GM18951 (cell line): ENCODE data around the gene CFL1.
A peak's percentile ranks its signal among the peaks of the same experiment; 100 is the strongest.

Source experiments
- POLR2A ChIP-seq: IDR thresholded peaks from 4 replicates; pipeline ENCODE4 v1.6.1; 2011; ENCODE audit warnings: mild to moderate bottlenecking; ENCODE audit not compliant: insufficient read length, insufficient read depth; ENCODE audit errors: extremely low read depth
- in situ Hi-C: fragments of 300-500 bp; cut with MboI; formaldehyde crosslinking; loops from one replicate; pipeline ENCODE4 v1.12.0; 2022; ENCODE audit warnings: low sequenced_read_pairs, mixed read lengths, inconsistent platforms; ENCODE audit not compliant: unreplicated experiment

CFL1 gene

DNA sequence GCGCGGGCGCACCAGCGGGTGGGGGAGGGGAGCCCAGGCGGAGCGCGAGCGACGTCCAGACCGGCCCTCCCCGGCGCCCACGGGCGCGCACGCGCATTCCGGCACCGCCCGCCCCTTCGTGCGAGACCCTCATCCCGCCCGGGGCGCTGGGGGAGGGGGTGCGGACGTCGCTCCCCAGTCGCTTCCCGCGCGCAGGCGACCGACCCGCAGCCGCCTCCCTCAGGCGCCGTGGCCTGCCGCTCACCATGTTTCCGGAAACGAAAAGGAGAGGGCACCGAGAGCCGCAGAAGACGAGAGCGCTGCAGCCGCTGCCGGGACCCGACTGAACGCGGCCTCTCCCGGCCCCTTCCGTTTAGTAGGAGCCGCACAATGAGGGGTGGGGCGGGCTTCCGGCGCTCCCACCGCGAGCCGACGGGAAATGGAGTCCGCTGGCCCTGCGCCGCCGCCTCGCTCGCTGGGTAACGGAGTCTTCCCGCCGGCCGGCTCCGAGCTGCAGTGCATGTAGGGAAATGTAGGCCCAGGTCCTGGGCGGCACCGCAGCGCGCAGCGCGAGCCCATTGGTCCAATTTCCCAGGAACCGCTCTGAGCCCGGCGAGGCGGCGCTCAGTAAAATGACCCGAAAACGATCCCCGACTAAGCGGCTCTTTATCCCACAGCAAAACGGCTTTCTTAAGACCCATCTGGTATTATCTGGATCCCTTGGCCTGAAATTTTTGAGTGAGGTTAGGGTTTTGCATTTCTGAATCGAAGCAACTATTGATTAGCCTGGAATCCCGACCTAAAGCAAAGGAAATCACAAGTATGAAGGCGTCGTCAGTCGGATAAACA is at the start of gene CFL1:
TSS of gene CFL1 (minus strand) at position 328 of the 828 bp plus-strand sequence. CDS start at position 247, 81 bp downstream.
- in situ Hi-C loops, result no loop called here
- peak; percentile 99 for TF ChIP-seq POLR2A

DNA sequence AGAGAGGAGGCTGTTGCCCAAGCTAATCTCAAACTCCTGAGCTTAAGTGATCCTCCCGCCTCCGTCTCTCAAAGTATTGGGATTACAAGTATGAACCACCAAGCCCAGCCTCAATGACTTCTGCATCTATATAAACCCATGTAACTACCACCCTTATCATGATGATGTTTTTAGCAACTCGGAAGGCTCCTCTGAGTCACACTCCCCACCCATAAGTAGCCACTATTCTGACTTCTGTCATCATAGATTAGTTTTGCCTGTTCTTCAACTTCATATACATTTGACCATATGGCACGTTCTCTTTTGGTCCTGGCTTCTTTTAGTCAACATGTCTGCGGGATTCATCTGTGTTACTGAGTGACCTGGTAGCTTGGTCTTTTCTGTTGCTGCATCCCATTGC is 48.6 kb upstream of the CFL1 start:
- TF ChIP-seq POLR2A, result no peak
- in situ Hi-C loops, result no loop called here

DNA sequence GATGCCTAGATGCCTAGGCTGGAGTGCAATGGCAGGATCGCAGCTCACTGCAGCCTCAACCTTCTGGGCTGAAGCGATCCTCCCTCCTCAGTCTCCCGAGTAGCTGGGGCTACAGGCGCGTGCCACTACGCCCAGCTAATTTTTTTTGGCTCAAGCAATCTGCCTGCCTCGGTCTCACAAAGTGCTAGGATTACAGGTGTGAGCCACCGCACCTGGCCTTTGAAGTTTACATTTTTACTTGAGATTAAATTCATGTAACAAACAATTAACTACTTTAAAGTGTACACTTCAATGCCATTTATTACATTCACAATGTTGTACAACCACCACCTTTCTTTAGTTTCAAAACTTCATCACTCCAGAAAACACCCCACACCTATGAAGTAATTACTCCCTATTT is 45.7 kb upstream of the CFL1 start:
- in situ Hi-C loops, result no loop called here
- no peak for TF ChIP-seq POLR2A

DNA sequence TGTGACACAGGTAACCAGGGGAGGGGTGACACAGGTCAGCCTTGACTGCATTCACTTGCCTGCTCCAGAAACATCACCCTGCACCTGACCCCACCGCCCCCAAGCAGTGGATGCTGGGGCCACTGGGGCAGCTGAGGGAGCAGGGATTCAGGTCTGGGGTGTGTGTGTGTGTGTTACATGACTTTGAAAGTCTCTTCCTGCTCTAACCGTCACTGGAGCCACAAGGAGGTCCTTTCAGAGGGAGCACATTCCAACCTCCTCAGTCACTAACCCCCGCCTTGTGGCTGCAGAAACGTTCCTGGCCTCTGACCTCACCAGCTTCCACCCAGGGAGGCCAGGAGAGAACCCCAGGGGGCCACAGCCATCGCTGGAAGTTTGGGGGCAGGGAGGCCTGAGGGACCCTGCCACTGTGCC is 45.1 kb upstream of the CFL1 start:
- in situ Hi-C loops, result no loop called here
- TF ChIP-seq POLR2A, result no peak

DNA sequence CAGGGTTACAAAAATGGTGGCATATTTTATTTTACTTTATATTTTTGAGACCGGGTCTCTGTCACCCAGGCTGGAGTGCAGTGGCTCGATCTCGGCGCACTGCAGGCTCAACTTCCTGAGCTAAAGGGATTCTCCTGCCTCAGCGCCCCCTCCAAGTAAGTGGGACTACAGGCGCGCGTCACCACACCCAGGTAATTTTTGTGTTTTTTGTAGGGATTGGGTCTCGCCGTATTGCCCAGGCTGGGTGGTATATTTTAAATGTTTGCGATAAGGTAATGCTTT is 42.9 kb upstream of the CFL1 start:
- in situ Hi-C loops, result no loop called here
- TF ChIP-seq POLR2A, result no peak

DNA sequence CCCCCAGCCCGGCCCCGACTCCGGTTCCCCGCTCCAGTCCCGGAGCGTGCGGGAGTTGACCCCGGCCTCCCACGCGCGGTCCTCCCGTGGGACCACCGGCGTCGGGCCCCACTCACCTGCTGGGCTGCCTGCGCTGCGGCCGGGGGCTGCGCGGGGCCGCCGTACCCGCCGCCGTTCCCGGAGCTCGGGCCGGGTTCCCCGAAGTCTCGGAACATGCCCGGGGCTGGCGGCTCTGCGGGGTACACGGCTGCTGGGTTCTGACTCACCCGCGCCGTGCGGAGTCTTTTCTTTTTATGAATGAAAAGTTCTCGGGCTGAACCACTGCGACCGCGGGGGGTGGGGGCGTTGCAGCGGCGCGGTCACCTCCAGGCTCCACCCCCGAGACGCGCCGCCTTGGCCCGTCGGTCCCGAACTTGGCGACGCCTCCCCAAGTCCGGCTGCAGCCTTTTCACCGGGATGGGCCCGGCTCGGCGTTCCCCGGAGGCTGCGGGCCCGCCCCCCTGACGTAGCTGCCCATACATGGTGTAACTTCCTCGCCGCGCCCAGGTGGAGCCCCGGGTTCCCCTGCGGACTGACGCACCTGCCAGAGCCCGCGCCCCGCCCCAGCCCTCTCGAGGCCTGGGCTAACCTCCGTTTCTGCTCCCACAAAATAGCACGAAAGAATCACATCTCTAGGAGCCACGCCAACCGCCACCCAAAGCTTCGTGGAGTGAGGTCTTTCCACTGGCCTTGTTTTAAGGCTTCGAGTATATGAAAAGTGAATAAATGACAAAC is 42.3 kb upstream of the CFL1 start, which contains the start of gene FOSL1:
TSS of gene FOSL1 (minus strand) at position 264 of the 774 bp plus-strand sequence. CDS start at position 215, 49 bp downstream.
- in situ Hi-C loops, result no loop called here

DNA sequence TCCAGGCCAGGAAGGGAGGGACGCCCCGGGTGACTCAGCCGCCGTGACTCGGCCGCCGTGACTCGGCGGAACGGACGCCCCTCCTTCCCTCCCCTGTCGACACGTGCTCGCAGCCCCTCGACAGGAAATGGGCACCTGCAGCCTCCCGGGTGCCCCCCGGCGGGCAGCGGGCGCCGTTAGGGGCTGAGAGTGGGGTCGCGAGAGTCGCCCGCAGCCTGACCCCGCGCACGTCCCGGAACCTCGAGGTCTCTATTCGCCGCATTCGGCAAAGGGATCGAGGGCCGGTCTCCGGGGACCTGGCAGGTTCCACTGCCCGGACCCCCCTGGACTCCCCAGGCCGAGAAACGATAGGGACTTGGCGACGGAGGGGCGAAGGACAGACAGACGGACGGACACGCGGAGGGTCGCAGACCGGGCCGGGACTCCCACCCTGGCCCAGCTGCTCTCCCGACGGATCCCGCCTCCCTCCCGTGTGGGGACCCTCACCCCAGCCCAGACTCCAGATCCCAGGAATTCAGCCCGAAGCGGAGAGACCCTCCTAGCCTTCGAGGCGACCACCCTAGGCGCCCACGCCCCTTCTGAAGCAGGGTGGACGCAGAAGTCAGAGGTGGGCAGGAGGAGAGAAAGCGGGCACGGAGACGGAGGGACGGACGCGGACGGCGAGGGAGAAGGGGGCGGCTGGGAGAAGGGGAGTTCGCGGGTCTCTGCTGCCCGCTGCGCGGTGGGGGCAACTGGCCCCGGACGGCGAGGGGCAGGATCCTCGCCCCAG is 41.6 kb upstream of the CFL1 start:
- TF ChIP-seq POLR2A, result peak; percentile 45
- in situ Hi-C loops, result no loop called here

More for the DNA sequence above, 42.3 kb upstream of the CFL1 start, which contains the start of gene FOSL1:
- peak; percentile 74 for TF ChIP-seq POLR2A

DNA sequence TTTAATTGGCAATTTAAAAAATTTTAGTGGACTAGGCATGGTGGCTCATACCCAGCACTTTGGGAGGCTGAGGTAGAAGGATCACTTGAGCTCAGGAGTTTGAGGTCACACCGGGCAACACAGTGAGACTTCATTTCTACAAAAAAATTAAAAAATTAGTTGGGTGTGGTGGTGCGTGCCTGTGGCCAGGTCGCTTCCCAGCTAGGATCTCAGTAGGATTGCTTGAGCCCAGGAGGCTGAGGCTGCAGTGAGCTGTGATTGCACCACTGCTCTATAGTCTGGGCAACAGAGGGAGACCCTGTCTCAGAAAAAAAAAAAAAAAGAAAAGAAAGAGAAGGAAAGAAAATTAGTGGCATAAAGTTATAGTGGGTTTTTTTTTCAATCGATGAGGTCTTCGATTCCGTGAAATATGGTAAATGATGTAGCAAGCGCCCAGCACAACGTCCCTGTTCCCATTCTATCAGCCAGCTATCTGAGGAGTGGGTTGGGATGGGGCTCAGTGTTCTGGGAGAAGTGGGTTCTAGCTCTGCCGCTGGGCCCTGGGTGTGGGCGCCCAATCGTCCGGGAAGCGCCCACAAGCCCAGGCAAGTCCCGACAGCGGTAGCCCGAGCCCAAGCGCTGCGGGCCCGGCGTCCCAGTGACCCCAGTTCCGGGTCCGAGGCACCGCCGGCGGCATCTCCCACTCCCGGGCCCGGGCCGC is 40.8 kb upstream of the CFL1 start:
- TF ChIP-seq POLR2A, result no peak
- in situ Hi-C loops, result no loop called here

DNA sequence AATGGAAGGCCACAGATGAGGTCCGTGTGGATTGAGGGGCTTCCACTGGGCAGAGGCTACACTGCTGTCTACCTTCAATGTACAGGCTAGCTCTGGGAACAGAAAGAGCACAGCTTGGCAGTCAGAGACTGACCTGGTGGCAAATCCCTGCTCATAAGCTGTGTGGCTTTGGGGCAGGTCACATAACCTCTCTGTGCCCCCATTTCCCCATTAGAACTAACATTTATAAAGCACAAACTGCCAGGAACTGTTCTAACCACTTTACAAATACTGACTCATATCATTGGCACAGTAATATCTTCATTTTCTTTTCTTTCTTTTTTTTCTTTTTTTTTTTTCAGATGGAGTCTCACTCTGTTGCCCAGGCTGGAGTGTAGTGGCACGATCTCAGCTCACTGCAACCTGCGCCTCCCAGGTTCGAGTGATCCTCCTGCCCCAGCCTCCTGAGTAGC is 39.1 kb upstream of the CFL1 start:
- TF ChIP-seq POLR2A, result no peak
- in situ Hi-C loops, result no loop called here

DNA sequence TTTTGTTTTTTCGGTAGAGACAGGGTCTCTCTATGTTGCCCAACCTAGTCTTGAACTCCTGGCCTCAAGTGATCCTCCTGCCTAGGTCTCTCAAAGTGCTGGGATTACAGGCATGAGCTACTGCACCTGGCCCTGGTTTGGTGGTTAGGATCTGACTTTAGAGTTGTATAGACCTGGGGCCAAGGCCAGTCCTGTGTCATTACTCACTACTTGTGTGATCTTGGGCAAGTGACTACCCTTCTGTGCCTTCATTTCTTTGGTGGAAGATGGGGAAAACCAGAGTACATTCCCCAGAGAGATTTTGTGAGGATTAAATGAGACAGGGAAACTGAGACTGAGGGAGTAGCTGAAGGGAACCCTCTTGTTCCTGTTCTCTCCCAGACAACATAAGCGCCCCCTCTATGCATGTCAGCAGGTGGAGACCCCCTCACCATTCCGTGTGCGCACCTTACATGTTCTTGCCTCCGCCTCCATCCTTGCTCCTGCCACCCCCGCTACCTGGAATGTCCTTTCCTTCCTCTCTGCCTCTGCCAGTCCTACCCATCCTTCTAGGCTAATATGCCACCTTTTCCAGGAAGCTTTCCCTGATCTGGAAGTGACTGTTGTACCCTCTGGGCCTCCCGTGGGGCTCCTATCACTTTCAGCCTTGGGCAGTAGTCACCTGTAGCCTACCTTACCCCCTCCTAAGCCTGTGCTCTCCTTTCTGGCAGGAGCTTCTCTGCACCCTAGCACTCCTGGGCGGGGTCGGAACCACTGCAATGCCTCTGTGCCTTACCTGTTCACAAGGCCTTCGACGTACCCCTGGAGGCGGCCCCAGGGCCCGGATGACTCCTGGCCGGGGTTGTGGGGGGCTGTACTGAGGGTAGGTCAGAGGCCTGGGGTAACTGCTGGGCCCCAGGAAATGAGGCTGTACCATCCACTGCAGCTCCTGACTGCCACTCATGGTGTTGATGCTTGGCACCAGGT is 38.3 kb upstream of the CFL1 start:
- in situ Hi-C loops, result no loop called here
- TF ChIP-seq POLR2A, result no peak

DNA sequence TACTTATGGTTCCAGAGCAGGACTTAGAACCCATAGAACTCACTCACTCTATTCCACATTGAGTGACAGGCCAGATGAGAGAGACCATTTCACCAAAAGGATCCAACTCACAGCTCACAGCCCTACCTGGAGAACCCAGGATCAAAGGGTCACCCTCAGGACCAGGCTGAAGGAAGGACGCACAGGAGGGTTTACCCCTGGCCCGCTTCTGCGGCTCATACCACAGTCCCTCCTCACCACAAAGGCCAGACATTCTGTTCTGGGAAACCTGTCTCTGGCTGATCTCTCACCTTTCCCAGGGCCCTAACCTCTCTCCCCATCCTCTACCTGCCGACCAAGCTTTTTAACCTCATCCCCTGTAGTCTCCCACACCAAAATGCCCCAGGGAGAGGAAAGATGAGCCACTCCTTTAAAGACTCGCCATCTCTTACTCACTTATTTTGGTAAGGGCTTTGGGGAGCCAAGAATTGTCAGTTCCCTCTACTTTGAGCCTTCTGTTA is 37.6 kb upstream of the CFL1 start:
- no peak for TF ChIP-seq POLR2A
- in situ Hi-C loops, result no loop called here
